Hepatocyte (in vitro differentiated cells): ENCODE results near the gene KIAA0513. TPM values are rescaled to one million over a fixed set of nuclear protein-coding genes. Genes with fewer than 3 reads are reported as not detected.
"Not testable (repeated sequence)": the region's sequence is repeated elsewhere in the genome, so short reads cannot be mapped to it uniquely, and the experiment has no call there.

ENCODE experiments used
- DNase-seq: peaks from one replicate; pipeline ENCODE4 v3.0.0-alpha.2; 2016; ENCODE audit warnings: low spot score
- H2AFZ ChIP-seq: fragments of 200-600 bp; sonication (generic); 2 replicates; pipeline ENCODE4 v1.6.0; 2016; ENCODE audit warnings: antibody characterized with exemption, mild to moderate bottlenecking
- H3K27ac ChIP-seq: fragments of 200-600 bp; sonication (generic); 2 replicates; pipeline ENCODE4 v1.5.1; 2016; ENCODE audit warnings: mild to moderate bottlenecking
- H3K27me3 ChIP-seq: fragments of 200-600 bp; sonication (generic); 2 replicates; pipeline ENCODE4 v1.6.1; 2016
- H3K36me3 ChIP-seq: fragments of 200-600 bp; sonication (generic); replicated peaks from 2 replicates; pipeline ENCODE4 v1.5.1; 2016; ENCODE audit warnings: low read depth; ENCODE audit not compliant: insufficient read depth
- H3K4me1 ChIP-seq: fragments of 200-600 bp; sonication (generic); 2 replicates; pipeline ENCODE4 v1.5.1; 2016; ENCODE audit warnings: mild to moderate bottlenecking, moderate library complexity; ENCODE audit not compliant: insufficient read depth
- H3K4me2 ChIP-seq: fragments of 200-600 bp; sonication (generic); 2 replicates; pipeline ENCODE4 v1.6.0; 2016
- H3K4me3 ChIP-seq: fragments of 200-600 bp; sonication (generic); 2 replicates; pipeline ENCODE4 v1.5.1; 2016; ENCODE audit warnings: mild to moderate bottlenecking
- H3K79me2 ChIP-seq: fragments of 200-600 bp; sonication (generic); 2 replicates; pipeline ENCODE4 v1.6.0; 2017; ENCODE audit warnings: mild to moderate bottlenecking
- H3K9me2 ChIP-seq: fragments of 200-600 bp; sonication (generic); replicated peaks from 2 replicates; pipeline ENCODE4 v1.6.0; 2017; ENCODE audit warnings: mild to moderate bottlenecking; ENCODE audit not compliant: insufficient read depth
- H3K9me3 ChIP-seq: fragments of 200-600 bp; sonication (generic); 2 replicates; pipeline ENCODE4 v1.5.1; 2016; ENCODE audit warnings: low read depth, mild to moderate bottlenecking
- H4K20me1 ChIP-seq: fragments of 200-600 bp; sonication (generic); 2 replicates; pipeline ENCODE4 v1.6.0; 2016; ENCODE audit warnings: mild to moderate bottlenecking; ENCODE audit not compliant: insufficient read depth, poor library complexity, severe bottlenecking
- CTCF ChIP-seq: fragments of 200-600 bp; sonication (generic); IDR thresholded peaks from 2 replicates; pipeline ENCODE4 v1.5.1; 2016; ENCODE audit warnings: antibody characterized with exemption, mild to moderate bottlenecking; ENCODE audit not compliant: poor library complexity
- EZH2 ChIP-seq: fragments of 200-600 bp; sonication (generic); IDR thresholded peaks from 2 replicates; pipeline ENCODE4 v1.6.1; 2016; ENCODE audit warnings: antibody characterized with exemption, mild to moderate bottlenecking, borderline replicate concordance
- EZH2phosphoT487 ChIP-seq: fragments of 200-600 bp; sonication (generic); IDR thresholded peaks from one replicate; pipeline ENCODE4 v1.6.1; 2018; ENCODE audit warnings: antibody characterized with exemption, mild to moderate bottlenecking, low read depth, moderate library complexity; ENCODE audit not compliant: unreplicated experiment, severe bottlenecking
- WGBS: methylation state at CpG from one replicate; pipeline ENCODE4 v1.1.6; 2016; ENCODE audit warnings: low lambda C conversion rate; ENCODE audit errors: missing lambda C conversion rate; 5-methylcytosine and 5-hydroxymethylcytosine counted together
- polyA plus RNA-seq: library from polyadenylated mRNA; unstranded; fragments of >200 nt; fragmentation: Nextera tagmentation; extraction: Ambion mirVana; gene quantifications from 2 replicates; pipeline ENCODE4 v1.2.1, GENCODE V29; 2016
- total RNA-seq: library from RNA; depleted of rRNA; stranded (reverse); fragments of >200 nt; gene quantifications from 2 replicates; pipeline ENCODE4 v1.2.3, GENCODE V29; 2014

KIAA0513 gene
- total and polyA plus RNA-seq, 2 experiments from 2014 or later = 10.1 to 14.9 TPM

GRCh38 chr16:85052536-85052935 lies 24.9 kb downstream of the KIAA0513 start:
- Histone ChIP-seq H3K79me2 (peaks cover 23% of the 10 kb centered on the region), H3K27ac (no peak overlapping the region), H2AFZ (no peak overlapping the region), H3K4me3 (no peak overlapping the region), H3K27me3 (no peaks in the 10 kb centered on the region), H3K9me3 (no peaks in the 10 kb centered on the region), H3K36me3 (no peaks in the 10 kb centered on the region), H3K9me2 (no peaks in the 10 kb centered on the region), H3K4me1 (peaks cover 37% of the 10 kb centered on the region), H4K20me1 (no peaks in the 10 kb centered on the region), H3K4me2 (no peak overlapping the region)
- no peak for DNase-seq
- 97% methylated on average over 10 of the region's 10 CpGs for WGBS
- TF ChIP-seq CTCF (no peak), EZH2 (no peak), EZH2phosphoT487 (no peak)

GRCh38 chr16:85054321-85054720 lies 26.7 kb downstream of the KIAA0513 start:
- not testable (repeated sequence) for H3K27ac ChIP-seq
- 98% methylated on average over 3 of the region's 3 CpGs for WGBS

GRCh38 chr16:85054948-85055492 lies 27.4 kb downstream of the KIAA0513 start:
- H3K4me1 ChIP-seq = peaks cover 31% of the 10 kb centered on the region
- no peaks in the 10 kb centered on the region for H3K36me3 ChIP-seq
- H3K27me3 ChIP-seq = no peaks in the 10 kb centered on the region
- no peak overlapping the region for H3K4me3 ChIP-seq
- H3K9me2 ChIP-seq = no peaks in the 10 kb centered on the region
- no peaks in the 10 kb centered on the region for H4K20me1 ChIP-seq
- H3K79me2 ChIP-seq = peaks cover 17% of the 10 kb centered on the region
- no peak for TF ChIP-seq EZH2phosphoT487
- TF ChIP-seq CTCF = no peak
- no peak for TF ChIP-seq EZH2
- WGBS = 81% methylated on average over 6 of the region's 6 CpGs
- no peak for DNase-seq
- no peaks in the 10 kb centered on the region for H3K9me3 ChIP-seq
- H3K4me2 ChIP-seq = peak overlapping the region; percentile 68
- H2AFZ ChIP-seq = peak overlapping the region; percentile 54
- H3K27ac ChIP-seq = peak overlapping the region; percentile 54

More at GRCh38 chr16:85054321-85054720, 26.7 kb downstream of the KIAA0513 start:
- H3K36me3 ChIP-seq, DNase-seq, H3K9me2 ChIP-seq, H3K4me2 ChIP-seq, H2AFZ ChIP-seq, H4K20me1 ChIP-seq, H3K27me3 ChIP-seq, H3K9me3 ChIP-seq, H3K4me3 ChIP-seq: not testable (repeated sequence)
- H3K79me2 ChIP-seq = peaks cover 23% of the 10 kb centered on the region
- peaks cover 31% of the 10 kb centered on the region for H3K4me1 ChIP-seq

GRCh38 chr16:85055493-85056210 lies 28.1 kb downstream of the KIAA0513 start:
- DNase-seq = peak; percentile 21
- no peaks in the 10 kb centered on the region for H3K9me2 ChIP-seq
- H3K36me3 ChIP-seq = no peaks in the 10 kb centered on the region
- H2AFZ ChIP-seq = peak overlapping the region; percentile 54
- H3K4me2 ChIP-seq = peak overlapping the region; percentile 68
- no peak overlapping the region for H3K4me3 ChIP-seq
- peaks cover 17% of the 10 kb centered on the region for H3K79me2 ChIP-seq
- no peaks in the 10 kb centered on the region for H3K27me3 ChIP-seq
- 60% methylated on average over 14 of the region's 14 CpGs for WGBS
- H3K27ac ChIP-seq = peak overlapping the region; percentile 54
- H3K9me3 ChIP-seq = no peaks in the 10 kb centered on the region
- no peak for TF ChIP-seq CTCF
- H4K20me1 ChIP-seq = no peaks in the 10 kb centered on the region
- H3K4me1 ChIP-seq = peaks cover 25% of the 10 kb centered on the region
